IPS-11a (cell line): ENCODE results near the gene CASP9.

Experiments used
- H3K4me3 ChIP-seq: one replicate; pipeline ENCODE4 v1.5.1; 2013; ENCODE audit warnings: low read depth, low read length, control low read depth

The CASP9 gene

GRCh38 chr1:15451014-15451722 lies 72.8 kb downstream of the CASP9 start:
- H3K4me3 ChIP-seq, result no peak overlapping the region

- H3K4me3 ChIP-seq, result no peak overlapping the region
These were observed 74.4 kb downstream of the CASP9 start for GRCh38 chr1:15449567-15449966.

- no peak overlapping the region for H3K4me3 ChIP-seq
These were observed 75.0 kb downstream of the CASP9 start for GRCh38 chr1:15448877-15449462.

- no peak overlapping the region for H3K4me3 ChIP-seq
These were observed 77.8 kb downstream of the CASP9 start for GRCh38 chr1:15446212-15446611.

GRCh38 chr1:15445390-15446122 lies 78.5 kb downstream of the CASP9 start:
- no peak overlapping the region for H3K4me3 ChIP-seq

DNA sequence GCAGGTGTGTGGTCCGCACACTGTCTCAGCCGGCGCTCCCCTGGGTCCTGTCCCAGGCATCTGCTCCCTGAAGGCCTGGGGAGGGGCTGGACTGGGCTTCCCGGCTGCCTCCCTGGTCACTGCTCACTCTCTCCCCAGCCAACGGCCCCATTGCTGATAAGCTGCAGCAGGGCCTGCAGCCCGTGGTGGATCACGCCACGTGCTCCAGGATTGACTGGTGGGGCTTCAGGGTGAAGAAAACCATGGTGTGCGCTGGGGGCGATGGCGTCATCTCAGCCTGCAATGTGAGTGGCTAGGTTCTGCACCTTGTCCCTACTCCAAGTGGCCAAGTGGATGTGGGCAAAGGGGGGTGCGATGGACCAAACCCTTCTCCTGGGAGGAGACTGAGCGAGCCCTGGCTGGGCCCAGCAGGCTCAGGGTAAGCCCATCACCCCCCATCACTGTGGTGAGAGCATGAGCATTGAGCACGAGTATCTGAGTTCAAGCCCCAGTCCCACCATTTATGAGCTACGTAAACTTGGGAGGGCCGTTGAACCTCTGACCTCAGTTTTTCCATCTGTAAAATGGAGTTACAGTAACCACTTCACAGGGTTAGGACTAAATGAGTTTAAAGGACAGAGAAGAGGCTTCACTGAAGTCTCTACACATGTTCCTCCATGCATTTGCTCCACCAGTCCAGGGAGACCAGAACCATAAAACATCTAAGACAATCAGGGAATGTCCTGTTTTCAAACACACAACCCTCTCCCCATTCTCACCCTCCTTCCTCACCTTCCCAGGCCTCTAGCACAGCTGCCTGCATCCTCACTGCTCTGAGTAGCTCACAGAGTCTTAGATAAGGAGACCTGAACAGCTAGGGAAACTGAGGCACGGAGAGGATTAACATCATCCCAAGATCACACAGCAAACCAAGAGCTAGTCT lies 79.3 kb downstream of the CASP9 start:
- H3K4me3 ChIP-seq, result no peak overlapping the region

- H3K4me3 ChIP-seq, result no peak overlapping the region
These were observed 80.7 kb downstream of the CASP9 start for GRCh38 chr1:15443281-15443680.

GRCh38 chr1:15442759-15443158 lies 81.3 kb downstream of the CASP9 start:
- H3K4me3 ChIP-seq, result no peak overlapping the region

DNA sequence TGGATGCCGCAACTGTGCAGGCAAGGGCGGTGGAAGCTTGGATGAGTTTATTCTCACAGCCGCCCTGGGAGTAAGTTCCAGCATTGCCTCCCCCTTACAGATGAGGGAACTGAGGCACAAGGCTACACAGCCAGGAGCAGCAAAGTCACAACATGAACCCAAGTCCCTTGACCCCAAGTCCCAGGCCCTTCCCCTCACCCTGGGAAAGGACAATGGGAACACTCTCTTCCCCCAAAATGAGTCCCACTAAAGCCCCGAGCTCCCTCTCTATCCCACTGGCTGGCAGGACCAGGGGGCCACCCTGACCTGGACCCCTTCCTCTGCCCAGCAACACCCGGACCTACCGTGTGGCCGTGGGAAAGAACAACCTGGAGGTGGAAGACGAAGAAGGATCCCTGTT lies 81.9 kb downstream of the CASP9 start:
- H3K4me3 ChIP-seq, result no peak overlapping the region
